Measurements from ENCODE around the gene USHBP1. TPM values are rescaled to one million over a fixed set of nuclear protein-coding genes. Genes with fewer than 3 reads are reported as not detected.
A peak's percentile ranks its signal among the peaks of the same experiment; 100 is the strongest.

Gene USHBP1
- total and polyA plus RNA-seq, 2 donors from 2014 or later = 7.2 to 8.9 TPM

DNA sequence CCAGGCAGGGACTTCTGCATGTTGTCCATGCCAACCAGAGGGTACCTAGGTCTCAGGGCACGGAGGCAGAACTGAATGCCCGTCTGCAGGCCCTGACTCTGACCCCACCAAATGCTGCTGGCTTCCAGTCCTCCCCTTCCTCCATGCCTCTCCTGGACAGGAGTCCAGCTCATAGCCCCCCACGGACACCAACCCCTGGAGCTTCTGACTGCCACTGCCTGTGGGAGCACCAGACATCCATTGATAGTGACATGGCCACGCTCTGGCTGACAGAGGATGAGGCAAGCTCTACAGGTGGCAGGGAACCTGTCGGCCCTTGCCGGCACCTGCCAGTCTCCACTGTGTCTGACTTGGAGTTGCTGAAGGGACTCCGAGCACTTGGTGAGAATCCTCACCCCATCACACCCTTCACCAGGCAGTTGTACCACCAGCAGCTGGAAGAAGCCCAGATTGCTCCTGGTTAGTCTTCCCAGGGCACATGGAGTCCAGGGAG lies 19.0 kb upstream of the USHBP1 start:
- Histone ChIP-seq H3K27me3 (ENCODE audit: control insufficient read depth, insufficient read depth, low read length) (peaks cover 2% of the 10 kb centered on the region), H3K9me3 (ENCODE audit: control insufficient read depth in 2 of 3, insufficient read depth in 1 of 3, low read length in 3 of 3) (no peaks in the 10 kb centered on the region), H3K36me3 (ENCODE audit: control insufficient read depth in 2 of 3, insufficient read depth in 3 of 3, low read length in 3 of 3) (no peaks in the 10 kb centered on the region), H3K4me1 (ENCODE audit: control insufficient read depth in 2 of 3, insufficient read depth in 2 of 3, low read depth in 1 of 3, low read length in 3 of 3) (peaks cover 0 to 4% (median 0%) of the 10 kb centered on the region in 3 donors), H3K27ac (ENCODE audit: low read depth in 2 of 2, low read length in 2 of 2) (no peak overlapping the region), H3K9ac (ENCODE audit: low read length in 3 of 3) (no peak overlapping the region), H3K4me3 (ENCODE audit: low read length in 3 of 3) (no peak overlapping the region)
- DNase-seq (no peak), FAIRE-seq (no peak)
- TF ChIP-seq, protein P1, sequence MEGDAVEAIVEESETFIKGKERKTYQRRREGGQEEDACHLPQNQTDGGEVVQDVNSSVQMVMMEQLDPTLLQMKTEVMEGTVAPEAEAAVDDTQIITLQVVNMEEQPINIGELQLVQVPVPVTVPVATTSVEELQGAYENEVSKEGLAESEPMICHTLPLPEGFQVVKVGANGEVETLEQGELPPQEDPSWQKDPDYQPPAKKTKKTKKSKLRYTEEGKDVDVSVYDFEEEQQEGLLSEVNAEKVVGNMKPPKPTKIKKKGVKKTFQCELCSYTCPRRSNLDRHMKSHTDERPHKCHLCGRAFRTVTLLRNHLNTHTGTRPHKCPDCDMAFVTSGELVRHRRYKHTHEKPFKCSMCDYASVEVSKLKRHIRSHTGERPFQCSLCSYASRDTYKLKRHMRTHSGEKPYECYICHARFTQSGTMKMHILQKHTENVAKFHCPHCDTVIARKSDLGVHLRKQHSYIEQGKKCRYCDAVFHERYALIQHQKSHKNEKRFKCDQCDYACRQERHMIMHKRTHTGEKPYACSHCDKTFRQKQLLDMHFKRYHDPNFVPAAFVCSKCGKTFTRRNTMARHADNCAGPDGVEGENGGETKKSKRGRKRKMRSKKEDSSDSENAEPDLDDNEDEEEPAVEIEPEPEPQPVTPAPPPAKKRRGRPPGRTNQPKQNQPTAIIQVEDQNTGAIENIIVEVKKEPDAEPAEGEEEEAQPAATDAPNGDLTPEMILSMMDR (IDR thresholded peaks at IDR 0.05; ENCODE audit: borderline replicate concordance, extremely low read depth, insufficient read depth) = no peak
- intact Hi-C loops (cut with DNase I) = loop anchor here (10.0 kb wide), 1 partner anchor 219 kb away; no protein-coding TSS in a partner anchor

DNA sequence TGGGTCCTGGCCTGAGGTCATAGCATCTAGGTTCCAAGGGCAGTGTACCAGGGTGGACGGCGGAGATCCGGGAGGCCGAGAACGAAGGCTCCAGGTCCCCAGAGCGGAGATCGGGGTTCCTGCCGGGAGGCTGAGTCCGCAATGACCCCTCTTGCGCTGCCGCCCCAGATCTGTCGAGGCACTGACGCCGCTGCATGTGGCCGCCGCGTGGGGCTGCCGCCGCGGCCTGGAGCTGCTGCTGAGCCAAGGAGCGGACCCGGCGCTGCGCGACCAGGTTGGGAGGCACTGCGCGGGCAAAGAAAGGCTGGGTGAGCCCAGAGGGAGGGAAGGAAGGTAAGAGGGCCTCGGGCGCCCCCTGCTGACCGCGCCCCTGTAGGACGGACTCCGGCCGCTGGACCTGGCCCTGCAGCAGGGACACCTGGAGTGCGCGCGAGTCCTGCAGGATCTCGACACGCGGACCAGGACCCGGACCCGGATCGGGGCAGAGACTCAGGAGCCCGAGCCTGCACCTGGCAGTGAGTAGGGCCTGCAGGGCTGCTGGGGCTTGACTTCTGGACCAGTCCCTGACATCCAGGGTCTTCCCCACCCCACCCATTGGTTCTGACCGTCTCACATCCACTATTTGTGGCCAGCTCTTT lies 18.1 kb upstream of the USHBP1 start:
- no peak overlapping the region for H3K27ac ChIP-seq (ENCODE audit: low read depth in 2 of 2, low read length in 2 of 2)
- intact Hi-C loops (cut with DNase I) = loop anchor here (10.0 kb wide), 1 partner anchor 218 kb away; no protein-coding TSS in a partner anchor
- H3K9me3 ChIP-seq (ENCODE audit: control insufficient read depth in 2 of 3, insufficient read depth in 1 of 3, low read length in 3 of 3) = no peaks in the 10 kb centered on the region
- peak; percentile 90 to 93 (median 92) for DNase-seq
- H3K4me1 ChIP-seq (ENCODE audit: control insufficient read depth in 2 of 3, insufficient read depth in 2 of 3, low read depth in 1 of 3, low read length in 3 of 3) = peaks cover 0 to 4% (median 0%) of the 10 kb centered on the region in 3 donors
- peaks cover 2% of the 10 kb centered on the region for H3K27me3 ChIP-seq (ENCODE audit: control insufficient read depth, insufficient read depth, low read length)
- H3K4me3 ChIP-seq (ENCODE audit: low read length in 3 of 3) = peak overlapping the region in 1 of 3 donors; percentile 18
- TF ChIP-seq, protein P1 (IDR thresholded peaks at IDR 0.05; ENCODE audit: borderline replicate concordance, extremely low read depth, insufficient read depth) = peak; percentile 88
- FAIRE-seq = no peak
- H3K36me3 ChIP-seq (ENCODE audit: control insufficient read depth in 2 of 3, insufficient read depth in 3 of 3, low read length in 3 of 3) = no peaks in the 10 kb centered on the region
- H3K9ac ChIP-seq (ENCODE audit: low read length in 3 of 3) = peak overlapping the region in 1 of 3 donors; percentile 48

DNA sequence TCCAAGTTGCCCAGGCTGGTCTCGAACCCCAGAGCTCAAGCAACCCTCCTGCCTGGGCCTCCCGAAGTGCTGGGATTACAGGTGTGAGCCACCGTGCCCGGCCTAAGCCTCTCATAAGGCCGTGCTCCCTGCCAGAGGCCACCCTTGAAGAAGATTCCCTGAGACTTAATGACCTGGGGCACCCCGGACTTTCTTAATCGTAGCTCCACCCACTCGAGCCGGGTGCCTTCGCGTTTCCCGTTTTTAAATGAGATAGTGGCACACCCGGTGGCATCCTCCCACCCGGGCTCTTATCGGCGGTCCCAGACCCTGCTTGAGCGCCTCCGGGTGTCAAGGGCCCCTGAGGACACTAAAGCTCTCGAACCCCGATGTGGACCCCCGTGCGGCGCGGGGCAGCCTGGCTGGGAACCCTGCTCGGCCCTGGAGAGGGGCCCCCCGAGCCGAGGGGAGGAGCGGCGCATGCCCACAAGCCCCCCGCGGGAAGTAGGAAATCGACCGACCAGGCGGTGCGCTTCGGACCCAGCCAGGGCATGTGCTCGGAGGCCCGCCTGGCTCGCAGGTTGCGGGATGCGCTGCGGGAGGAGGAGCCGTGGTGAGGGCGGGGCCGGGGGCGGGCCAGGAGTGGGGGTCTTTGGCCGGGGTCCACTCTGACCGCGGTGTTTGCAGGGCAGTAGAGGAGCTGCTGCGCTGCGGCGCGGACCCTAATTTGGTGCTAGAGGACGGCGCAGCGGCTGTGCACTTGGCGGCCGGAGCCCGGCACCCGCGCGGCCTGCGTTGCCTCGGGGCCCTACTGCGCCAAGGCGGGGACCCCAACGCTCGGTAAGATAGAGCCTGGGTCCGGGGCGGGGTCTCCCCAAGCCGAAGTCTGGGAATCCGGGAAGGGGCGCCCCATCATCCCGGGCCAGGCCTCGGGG lies 17.1 kb upstream of the USHBP1 start, which contains the start of gene ANKLE1:
ANKLE1 (plus strand) TSS at position 511 of the 914 bp plus-strand sequence; CDS start at position 531, 20 bp downstream.
- H3K4me3 ChIP-seq (ENCODE audit: low read length in 3 of 3) = peak within 1 kb of the TSS in 1 of 3 donors; percentile 18
- H3K9me3 ChIP-seq (ENCODE audit: control insufficient read depth in 2 of 3, insufficient read depth in 1 of 3, low read length in 3 of 3) = no peaks in the 10 kb centered on the region
- intact Hi-C loops (cut with DNase I) = loop anchor here (10.0 kb wide), 1 partner anchor 217 kb away; no protein-coding TSS in a partner anchor
- H3K4me1 ChIP-seq (ENCODE audit: control insufficient read depth in 2 of 3, insufficient read depth in 2 of 3, low read depth in 1 of 3, low read length in 3 of 3) = peaks cover 0 to 4% (median 0%) of the 10 kb centered on the region in 3 donors
- H3K9ac ChIP-seq (ENCODE audit: low read length in 3 of 3) = peak within 1 kb of the TSS in 1 of 3 donors; percentile 48
- DNase-seq (peak; percentile 44 to 80 (median 55)), FAIRE-seq (no peak)
- H3K27me3 ChIP-seq (ENCODE audit: control insufficient read depth, insufficient read depth, low read length) = peaks cover 2% of the 10 kb centered on the region
- no peak within 1 kb of the TSS for H3K27ac ChIP-seq (ENCODE audit: low read depth in 2 of 2, low read length in 2 of 2)
- H3K36me3 ChIP-seq (ENCODE audit: control insufficient read depth in 2 of 3, insufficient read depth in 3 of 3, low read length in 3 of 3) = peaks cover 0 to 4% (median 3%) of the 10 kb centered on the region in 3 donors
- TF ChIP-seq, protein P1 (IDR thresholded peaks at IDR 0.05; ENCODE audit: borderline replicate concordance, extremely low read depth, insufficient read depth) = no peak
